Activated CD4-positive, CD25-positive, alpha-beta regulatory T cell (primary cell): ENCODE results near the gene CLEC7A.

Experiments used
- DNase-seq, 4 experiments: peaks; one replicate each; lab custom pipeline; 2025; lab: John Stamatoyannopoulos, UW

The CLEC7A gene

DNA sequence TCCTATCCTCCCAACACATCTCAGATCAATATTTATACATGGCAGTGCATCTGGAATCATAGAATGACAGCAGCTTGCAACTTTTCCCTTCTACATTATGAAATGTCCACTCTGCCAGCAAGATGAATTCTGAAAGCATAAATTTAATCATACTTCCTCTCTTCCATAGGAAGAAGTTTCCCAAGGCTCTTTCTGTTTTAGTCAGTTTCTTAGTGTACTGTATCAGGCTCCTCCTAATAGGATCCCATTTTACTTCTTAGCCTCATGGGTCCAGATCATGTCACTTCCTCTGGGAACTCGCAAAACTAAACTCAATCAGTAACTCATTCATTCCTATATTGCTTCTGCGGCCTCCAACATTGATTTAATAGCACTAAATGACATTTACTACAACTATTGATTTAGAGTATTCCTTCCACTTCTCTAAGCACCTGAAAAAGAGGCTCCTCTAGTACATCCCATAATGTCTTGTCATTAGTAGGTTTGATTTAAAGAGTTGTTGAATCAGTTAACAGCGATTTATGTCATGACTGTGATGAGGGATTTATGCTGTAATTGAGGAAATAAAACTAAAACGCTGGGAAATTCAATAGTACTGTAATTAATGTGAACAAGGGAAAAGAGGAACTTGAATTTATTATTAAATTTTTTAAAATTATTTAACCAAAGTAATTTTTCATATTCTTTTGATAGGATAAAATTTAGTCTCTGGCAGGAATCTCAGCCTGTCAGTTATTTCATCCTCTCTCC is 35.2 kb downstream of the CLEC7A start:
- DNase-seq = no peak

GRCh38 chr12:10088955-10089900 is 40.8 kb downstream of the CLEC7A start:
- no peak for DNase-seq

- no peak for DNase-seq
Measured at GRCh38 chr12:10088031-10088430, 42.0 kb downstream of the CLEC7A start.

GRCh38 chr12:10086387-10086786 is 43.6 kb downstream of the CLEC7A start:
- no peak for DNase-seq

- DNase-seq = no peak
Measured at GRCh38 chr12:10084733-10085132, 45.3 kb downstream of the CLEC7A start.

DNA sequence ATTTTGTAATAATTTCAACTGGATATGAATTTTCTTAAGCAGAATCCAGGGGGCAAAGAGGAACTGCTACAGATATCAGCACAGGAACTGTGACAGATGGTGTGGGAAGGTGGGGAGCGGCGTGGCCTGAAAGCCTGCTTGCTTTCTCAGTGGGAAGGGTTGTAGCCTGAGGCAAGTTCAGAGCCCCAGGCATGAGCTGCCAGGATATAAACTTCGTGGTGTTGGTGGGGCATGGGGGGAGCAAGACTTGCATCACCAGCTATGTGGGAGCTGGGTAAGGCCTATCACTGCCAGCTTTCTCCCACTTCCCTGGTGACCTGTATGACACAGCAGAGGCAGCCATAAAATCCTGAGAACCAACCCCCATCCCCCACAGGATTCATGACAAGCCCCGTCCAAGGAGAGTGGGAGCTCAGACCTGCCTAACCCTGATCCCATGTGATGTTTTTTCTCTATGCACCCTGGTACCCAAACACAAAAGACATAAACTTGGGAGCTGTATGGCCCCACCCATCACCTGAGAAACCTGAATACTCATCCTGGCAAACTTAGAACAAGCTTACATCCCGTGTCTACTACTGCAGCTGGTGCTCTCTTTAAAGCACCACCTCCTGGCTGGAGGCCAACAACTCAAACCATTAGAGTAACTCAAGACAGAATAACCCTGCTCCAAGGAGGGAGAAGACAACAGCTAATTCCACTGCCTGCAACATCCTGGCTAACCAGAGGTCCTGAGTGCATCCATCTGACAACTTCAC is 47.7 kb downstream of the CLEC7A start:
- no peak for DNase-seq

GRCh38 chr12:10075451-10075850 is 54.5 kb downstream of the CLEC7A start:
- DNase-seq = no peak

- DNase-seq = no peak
Measured at GRCh38 chr12:10073261-10073660, 56.7 kb downstream of the CLEC7A start.

DNA sequence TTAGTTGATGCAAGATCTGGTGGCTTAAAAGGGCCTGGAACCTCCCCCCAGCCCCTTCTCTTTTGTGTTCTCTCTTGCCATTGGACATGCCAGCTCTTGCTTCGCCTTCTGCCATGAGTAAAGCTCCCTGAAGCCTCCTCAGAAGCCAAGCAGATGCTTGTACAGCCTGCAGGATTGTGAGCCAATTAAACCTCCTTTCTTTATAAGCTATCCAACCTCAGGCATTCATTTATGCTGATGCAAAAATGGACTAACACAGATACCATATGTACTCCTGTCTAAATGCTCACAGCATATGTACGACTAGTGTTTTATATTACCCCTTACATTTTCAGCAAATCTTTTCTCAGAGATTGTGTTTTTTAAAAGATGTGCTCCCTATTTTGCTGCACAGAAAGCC is 57.9 kb downstream of the CLEC7A start:
- DNase-seq = no peak

DNA sequence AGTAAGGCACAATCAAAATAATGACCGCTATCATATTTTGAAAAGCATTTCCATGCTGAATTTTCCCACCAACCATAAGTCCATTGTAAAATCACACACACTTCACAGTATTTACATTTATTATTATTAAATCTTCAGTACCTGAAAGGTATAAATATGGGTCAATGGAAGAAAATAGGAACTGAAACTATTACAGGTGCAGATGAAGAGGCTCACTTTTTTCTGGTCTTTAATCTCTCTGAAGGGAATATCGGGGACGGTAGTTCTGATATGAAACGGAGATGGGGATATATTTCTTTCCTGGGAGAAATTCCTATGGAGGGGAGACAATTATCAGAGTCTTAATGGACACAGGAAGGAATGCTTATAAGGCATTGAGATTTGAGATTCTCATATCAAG is 59.6 kb downstream of the CLEC7A start:
- no peak for DNase-seq

DNA sequence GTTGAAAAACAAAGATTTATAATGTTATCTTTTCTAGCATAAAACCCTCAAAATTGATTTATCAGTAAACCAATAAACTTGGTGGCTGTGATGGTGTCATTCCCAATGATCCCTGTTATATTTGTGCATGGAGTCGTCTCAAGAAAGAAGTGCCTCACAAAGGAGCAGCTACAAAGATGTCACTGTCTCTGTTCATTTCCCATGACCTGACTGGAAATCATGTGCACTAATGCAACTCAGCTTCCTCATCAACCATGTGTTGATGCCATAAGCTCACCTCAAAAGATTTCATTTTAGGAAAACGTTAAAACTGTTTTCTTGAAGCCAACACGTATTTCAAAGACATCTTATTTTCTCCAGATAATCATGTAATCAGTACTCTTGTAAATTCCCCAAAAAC is 60.0 kb downstream of the CLEC7A start:
- DNase-seq = no peak

DNA sequence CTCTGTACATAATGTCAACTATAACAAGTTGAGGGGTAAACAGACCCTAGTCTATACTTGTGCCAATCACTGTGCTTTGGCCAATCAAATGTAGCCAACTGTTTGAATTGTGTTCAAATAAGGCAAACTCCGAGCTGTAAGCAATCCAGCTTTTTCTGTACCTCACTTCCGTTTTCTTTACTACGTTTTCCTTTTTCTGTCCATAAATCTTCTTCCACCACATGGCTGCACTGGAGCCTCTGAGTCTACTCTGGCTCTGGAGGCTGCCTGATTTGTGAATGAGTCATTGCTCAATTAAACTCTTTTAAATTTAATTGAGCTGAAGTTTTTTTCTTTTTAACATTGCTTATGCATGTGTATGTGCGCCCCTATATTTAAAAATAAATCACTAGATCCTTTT is 60.9 kb downstream of the CLEC7A start:
- no peak for DNase-seq

- DNase-seq = no peak
Measured at GRCh38 chr12:10068644-10069043, 61.4 kb downstream of the CLEC7A start.

DNA sequence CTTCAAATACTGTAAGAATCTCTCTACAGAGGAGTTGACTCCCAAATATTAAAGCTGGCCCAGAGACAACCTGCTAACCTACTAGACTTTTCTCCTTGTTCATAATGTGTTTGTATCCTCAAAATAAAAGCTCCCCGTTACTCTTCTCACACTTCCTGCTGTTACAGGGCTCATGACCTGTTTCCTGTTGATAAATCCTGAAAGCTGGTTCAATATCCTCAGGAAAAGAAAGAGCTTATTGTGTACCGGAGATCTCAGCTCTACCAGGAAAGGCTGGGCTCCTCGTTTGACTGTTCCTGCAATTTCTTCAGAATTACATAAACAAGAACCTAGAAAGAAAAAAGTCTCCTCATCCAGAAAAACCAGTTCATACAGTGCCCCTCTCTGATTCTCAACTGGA is 62.1 kb downstream of the CLEC7A start:
- no peak for DNase-seq

GRCh38 chr12:10067264-10067663 is 62.7 kb downstream of the CLEC7A start:
- DNase-seq = no peak
